IPS-18c (cell line): ENCODE data around the gene ZFAND2A.

Experiments used
- H3K4me3 ChIP-seq: 2 replicates; pipeline ENCODE4 v1.7.0; 2013; ENCODE audit warnings: low read depth, mild to moderate bottlenecking, low read length, moderate library complexity; ENCODE audit not compliant: insufficient read depth
- H3K9me3 ChIP-seq: one replicate; pipeline ENCODE4 v1.6.1; 2013; ENCODE audit warnings: mild to moderate bottlenecking, low read length, moderate library complexity; ENCODE audit not compliant: control insufficient read depth, insufficient read depth

The ZFAND2A gene

GRCh38 chr7:1105189-1105588 lies 54.8 kb downstream of the ZFAND2A start:
- Histone ChIP-seq H3K9me3 (peaks cover 2% of the 10 kb centered on the region), H3K4me3 (no peak overlapping the region)

GRCh38 chr7:1104516-1105179 lies 55.3 kb downstream of the ZFAND2A start:
- Histone ChIP-seq H3K4me3 (no peak overlapping the region), H3K9me3 (peaks cover 2% of the 10 kb centered on the region)

- H3K4me3 ChIP-seq = no peak overlapping the region
- peaks cover 2% of the 10 kb centered on the region for H3K9me3 ChIP-seq
These were observed 56.0 kb downstream of the ZFAND2A start for GRCh38 chr7:1103789-1104515.

- no peak overlapping the region for H3K4me3 ChIP-seq
- peaks cover 3% of the 10 kb centered on the region for H3K9me3 ChIP-seq
These were observed 56.8 kb downstream of the ZFAND2A start for GRCh38 chr7:1103009-1103788.
